GM18505 (cell line): ENCODE data around the gene CSRP3.

Experiments used
- ATAC-seq: cut with Tn5 transposase; IDR thresholded peaks from one replicate; pipeline ENCODE4 v1.9.1; 2021; ENCODE audit not compliant: unreplicated experiment
- POLR2A ChIP-seq: IDR thresholded peaks from 4 replicates; pipeline ENCODE4 v1.6.1; 2011; ENCODE audit warnings: borderline replicate concordance; ENCODE audit not compliant: insufficient read depth, insufficient read length; ENCODE audit errors: extremely low read depth

The CSRP3 gene

DNA sequence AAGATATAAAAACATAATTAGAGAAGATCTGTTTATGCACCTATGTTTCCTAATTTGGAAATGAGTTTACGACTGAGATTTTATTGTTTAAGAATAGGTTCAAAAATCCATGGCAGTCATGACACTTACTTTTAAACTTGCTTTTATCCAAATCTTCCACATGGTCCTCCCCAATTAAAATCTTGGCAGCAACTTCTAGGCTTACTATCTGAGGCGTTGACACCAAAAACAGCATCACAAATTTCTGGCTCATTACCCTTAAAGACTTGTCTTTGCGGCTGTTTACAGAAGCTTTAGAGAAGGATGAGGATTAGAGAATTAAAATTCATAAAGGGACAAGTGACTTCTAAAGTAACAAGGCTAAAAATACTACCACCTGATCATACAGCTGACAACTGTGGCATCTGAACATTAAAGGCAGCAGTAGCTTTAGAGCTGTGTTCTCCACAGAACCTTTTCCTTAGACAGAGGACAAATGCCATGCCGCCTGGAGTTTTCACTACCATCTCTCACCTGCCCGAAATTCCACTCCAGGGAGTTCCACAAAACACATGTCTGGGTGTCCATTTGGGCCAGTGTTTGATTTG lies 32.5 kb upstream of the CSRP3 start:
- TF ChIP-seq POLR2A, result no peak
- no peak for ATAC-seq

DNA sequence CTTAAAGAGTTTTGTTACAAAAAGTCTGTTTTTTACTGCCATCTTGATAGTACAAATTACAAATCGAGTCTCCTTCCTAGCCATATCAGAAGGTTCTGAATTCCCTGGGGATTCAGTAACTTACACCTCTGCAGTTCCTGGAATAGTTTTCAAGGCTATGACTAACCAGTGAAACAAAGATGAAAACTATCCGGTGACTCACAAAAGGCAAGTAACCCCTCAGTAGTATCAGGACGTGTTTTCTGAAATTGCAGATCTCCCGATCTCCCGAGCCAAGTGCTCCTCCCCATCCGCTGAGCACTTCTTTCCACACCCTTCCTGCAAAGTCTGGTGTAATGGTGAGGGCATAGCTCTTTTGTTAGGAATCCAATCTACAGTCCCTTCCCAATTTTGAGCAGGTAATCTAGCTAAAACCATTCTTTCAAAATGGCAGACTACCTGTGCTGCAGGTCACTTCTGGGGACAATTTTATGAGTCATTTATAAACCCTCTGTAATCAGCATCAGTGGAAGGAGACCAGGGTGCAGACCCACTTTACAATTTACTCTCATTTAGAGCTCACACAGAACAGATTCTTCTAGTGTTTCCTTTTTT lies 31.2 kb upstream of the CSRP3 start:
- TF ChIP-seq POLR2A, result no peak
- no peak for ATAC-seq

DNA sequence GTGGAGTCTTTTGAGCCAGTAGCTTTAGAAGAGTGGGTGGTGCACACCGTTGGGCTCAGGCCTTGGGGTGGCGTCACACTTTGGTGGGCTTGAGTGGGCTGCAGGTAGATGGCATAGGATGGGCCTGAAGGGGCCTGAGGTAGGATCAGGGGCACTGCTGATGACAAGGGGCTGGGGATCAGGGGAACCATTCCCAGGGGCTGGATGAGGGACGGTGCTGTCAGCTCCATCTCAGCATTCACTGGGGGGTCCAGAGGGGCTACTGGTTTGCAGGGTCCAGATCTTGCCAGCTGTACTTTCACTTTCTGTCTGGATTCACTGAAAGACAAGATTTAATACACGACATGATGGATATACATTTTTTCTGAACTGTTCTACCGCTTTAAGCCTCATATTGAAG lies 27.9 kb upstream of the CSRP3 start:
- no peak for ATAC-seq
- TF ChIP-seq POLR2A, result no peak

DNA sequence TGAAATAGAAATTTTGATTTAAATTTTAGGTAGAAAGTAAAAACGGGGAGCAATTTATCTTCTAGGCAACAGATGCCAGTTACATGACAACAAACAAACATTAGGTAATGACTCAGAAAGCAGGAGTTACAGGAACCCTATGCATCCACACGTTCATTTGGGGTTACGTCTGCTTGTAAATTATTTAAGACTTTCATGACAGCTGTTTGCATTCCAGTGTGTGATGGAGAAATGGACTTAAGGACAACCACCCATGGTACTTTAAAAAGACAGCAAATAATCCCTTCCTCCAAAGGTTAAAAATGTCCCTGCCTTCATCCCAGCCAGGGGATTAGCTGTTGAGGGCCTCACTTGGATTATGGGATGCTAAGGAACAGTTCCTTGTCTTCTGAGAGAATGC lies 27.2 kb upstream of the CSRP3 start:
- ATAC-seq, result no peak
- no peak for TF ChIP-seq POLR2A

DNA sequence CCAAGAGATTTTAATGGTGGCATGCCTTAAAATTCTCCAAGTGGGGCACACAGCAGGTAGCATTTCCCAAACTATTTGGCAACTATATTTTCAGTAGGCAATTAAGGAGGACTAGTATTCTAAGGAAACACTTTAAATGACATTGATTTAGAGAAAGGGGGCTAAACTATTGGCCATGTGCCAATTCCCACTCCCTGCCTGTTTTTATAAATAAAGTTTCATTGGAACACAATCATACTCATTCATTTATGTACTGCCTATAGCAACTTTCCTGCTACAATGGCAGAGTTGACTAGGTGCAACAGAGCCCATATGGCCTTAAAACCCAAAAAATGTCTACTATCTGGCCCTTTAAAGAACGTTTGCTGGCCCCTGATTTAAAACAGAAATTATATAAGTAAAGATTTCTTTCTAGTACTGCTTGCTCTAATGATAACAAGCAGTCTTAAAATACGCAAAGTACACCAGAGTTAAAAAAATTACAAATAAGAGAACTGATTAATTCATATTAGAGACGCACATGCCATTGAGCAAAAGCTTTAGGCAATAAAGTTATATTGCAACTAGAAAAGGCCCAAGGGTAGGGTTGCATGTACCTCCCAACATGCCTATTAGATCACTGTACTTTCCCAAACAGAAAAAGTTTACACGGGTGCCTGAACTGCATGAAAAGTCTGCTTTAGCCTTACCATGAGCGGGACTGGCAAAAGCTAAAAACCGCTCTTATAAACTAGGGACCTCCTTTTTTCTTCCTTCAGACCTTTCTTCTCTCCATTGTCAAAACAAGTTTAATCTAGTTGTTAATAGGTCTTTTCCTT lies 24.8 kb upstream of the CSRP3 start:
- no peak for TF ChIP-seq POLR2A
- no peak for ATAC-seq

DNA sequence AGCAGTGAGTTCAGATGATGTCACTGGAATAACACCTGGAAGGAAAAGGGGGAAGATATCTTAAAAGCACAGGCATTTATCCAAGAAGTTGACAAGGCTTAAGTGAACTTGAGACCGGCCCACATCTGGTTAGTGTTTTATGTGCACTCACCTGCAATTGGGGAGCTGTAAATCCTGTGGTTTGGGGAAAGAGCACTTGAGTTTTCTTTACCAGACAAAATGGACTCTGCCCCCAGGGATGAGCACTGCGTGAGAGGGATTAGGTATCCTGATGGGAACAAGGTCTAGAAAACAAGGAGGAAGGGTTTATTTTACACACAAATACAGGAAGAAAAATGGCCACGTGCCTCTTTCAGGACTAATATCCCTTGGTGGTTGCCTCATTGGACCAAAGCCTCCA lies 23.8 kb upstream of the CSRP3 start:
- no peak for ATAC-seq
- TF ChIP-seq POLR2A, result no peak

DNA sequence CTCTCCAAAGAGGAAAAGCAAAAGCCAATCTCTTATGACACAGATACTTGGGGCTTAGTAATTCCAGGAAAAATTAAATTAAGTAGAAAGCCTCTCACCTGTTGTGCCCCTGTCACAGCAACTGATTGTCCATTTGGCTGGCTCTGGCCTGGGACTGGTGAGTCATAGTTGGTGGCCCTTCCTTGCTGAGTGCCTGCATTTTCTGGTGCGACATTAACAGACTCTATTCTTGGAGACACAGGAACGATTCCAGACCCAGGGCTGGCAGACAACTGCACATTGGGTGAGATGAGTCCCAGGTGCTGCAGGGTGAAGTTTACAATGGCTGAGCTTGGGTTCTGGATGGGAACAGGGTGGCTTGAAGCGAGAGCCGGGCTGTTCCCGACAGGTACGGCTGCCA lies 23.3 kb upstream of the CSRP3 start:
- ATAC-seq, result no peak
- TF ChIP-seq POLR2A, result no peak

DNA sequence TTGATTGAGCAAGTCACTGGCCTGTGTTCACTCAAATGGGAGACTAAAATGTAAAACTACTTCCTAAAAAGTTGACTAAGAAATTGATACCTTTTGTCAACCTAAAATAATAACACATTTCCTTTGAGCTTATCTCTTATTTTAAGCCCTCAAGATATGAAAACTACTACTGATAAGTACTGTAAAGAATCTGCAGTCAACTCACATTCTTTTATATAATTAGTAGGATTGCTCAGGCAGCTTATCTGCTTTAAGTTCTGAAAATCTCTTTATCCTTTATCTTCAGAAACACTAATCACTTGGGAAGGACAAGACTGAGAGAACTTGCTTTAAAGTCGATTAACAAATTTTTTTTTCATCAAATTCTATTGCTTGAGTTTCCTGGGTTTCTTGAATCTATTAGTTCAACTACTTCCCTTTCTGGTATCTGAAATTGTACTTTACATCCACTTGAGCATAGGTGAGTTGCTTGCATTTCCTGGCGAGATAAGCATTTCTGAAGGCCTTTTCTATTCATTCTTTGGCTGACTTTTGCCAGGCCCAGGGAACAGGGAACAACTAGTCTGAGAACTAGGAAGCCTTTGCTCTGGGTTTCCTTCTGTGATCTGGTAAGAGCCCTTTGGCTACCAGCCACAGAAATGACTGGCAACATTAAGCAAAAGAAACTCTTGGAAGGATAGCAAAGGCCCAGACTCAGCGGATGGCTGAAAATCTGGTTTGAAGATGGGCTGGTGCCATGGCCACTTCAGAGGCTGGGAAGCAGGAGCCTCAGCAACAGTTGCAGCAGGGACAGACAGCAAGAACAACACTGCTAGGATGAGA lies 19.3 kb upstream of the CSRP3 start:
- no peak for ATAC-seq
- TF ChIP-seq POLR2A, result no peak

DNA sequence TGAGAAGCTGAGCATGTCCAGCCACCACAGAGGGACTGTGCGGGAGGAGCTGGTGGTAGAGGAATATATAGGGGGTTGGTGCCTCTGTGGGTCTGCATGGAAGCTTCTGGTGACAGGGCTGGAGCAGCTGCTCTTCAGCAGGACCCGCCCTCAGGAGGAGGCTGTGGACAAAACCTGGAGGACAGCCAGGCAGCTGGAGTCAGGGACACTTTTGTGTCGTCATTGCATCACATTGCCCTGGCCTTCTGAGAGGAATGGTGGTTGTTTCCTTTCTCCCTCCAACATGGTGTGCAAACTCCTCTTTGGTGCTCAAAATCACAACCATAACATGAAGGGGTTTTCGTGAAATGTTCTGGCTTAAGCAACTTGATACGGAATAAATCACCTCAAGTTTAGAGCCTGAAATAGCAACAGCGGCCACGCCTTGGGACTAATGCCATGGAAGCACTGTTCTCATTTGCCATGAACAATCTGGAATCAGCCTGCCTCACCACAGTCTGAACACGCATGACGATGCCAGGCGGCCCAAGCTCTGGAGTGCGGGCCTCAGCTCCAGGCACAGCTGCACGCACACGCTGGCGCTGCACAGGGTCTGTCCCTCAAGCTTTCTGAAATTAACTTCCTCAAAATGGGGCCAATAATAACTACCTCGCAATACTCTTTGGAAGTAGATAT lies 17.1 kb upstream of the CSRP3 start:
- no peak for ATAC-seq
- no peak for TF ChIP-seq POLR2A

DNA sequence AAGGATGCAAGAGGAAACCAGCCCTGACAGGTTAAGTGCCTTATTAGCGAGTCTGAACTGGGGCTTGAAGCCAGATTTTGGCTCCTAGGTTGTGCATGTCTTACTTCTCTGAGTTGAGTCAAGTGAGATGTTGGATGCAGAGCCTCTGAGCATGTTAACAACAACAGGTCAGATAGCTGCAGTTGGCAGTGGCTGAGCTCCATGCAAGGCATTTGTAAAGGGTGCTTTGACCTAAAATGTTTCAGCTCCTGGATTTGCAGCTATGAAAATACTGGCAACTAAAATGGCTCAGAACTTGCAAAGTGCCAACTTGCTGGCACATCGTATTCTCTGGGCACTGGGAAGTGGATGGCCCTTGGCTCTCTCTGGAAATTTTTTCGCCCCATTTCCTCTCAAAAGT lies 16.4 kb upstream of the CSRP3 start:
- no peak for ATAC-seq
- no peak for TF ChIP-seq POLR2A

DNA sequence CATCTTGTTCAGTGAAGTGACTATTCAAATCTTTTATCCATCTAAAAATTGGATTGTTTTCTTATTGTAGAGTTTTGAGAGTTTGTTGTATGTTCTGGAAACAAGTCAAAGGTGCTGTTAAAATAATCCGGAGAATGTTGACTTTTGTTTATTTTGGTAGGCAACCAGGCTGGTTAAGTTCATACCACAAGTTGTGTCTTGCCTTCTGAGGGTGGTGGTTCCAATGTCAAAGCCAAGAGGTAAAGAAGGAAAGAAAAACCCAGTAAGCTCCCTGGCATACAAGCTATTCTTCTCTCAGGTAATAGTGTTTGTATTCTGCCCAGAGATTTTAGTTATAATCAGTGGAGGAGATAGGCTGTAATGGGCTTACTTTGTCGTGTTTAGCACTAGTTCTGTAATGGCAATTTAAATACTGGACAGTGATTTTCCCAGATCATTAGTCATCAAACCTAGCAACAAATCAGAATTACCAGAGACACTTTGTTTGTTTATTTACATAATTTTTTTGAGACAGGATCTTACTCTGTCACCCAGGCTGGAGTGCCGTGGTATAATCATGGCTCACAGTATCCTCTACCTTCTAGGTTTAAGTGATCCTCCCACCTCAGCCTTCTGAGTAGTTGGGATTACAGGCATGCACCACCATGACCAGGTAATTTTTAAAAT lies 15.1 kb upstream of the CSRP3 start:
- ATAC-seq, result no peak
- no peak for TF ChIP-seq POLR2A

DNA sequence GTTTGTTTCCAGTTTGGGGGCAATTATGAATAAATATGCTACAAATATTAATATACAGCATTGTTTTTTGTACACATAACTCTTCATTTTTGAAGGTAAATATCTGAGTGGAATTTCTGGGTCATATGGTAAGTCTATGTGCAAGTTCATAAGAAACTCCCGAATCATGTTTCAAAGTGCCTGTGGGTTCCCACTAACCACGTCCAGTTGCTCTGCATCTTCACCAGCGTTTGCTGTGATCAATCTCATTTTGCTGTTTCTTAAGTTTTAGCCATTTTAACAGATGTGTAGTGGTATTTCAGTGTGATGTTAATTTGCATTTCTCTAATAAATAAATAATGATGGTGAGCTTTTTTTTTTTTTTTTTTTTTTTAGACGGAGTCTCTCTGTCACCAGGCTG lies 14.2 kb upstream of the CSRP3 start:
- no peak for TF ChIP-seq POLR2A
- ATAC-seq, result no peak

DNA sequence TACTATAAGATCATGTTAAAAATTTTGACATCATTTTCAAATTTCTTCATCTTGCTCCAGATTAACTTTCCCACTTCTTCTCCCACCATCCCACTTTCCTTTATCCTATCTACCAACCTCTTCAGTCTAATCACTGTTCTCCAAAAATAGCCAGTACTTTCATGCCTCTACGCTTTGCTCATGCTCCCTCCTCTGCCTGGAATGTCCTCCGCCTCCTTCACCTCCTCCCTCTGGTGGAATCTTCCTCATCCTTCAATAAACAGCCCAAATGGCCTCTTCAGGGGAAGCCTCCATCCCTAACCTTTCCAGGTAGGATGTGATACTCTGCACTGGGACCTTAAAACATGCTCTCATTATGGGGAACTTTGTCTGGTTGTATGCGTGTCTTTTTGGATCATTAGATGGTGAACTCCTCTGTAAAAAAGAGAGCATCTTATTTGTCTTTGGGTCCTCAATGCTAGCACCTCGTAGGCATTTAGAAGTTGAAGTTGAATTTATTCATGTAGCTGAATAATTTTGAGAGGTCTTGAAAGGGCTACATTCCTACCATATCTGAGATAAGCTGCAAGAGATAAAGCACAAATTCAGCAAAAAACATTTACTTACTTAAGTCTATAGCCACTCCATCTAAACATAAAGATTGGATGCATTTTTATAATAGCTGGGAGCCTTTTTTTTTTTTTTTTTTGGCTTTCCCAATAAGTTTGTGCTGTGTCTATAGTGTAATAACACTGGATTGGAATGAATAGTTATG lies 8.0 kb upstream of the CSRP3 start:
- ATAC-seq, result no peak

More for the DNA sequence above, 8.0 kb upstream of the CSRP3 start:
- TF ChIP-seq POLR2A, result no peak
